Measurements from ENCODE around the gene CCNB3.

DNA sequence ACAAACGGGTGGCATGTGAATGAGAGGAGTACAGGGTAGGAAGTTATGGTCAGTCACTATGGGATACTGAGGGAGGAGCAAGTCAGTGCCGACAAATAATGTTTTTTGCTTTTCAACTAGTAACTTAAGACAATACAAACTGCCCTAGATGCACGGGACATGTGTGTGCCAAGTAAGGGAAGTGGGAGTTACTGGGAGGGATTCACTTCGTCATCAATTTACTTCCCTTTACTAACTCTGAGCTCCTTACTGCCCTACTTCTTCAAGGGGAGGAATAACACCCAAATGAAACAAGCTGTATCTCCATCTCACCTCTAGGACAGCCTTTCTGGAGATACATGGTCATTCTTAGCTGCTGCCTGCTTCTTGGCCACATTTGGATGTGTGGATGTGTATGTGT is 168.4 kb downstream of the CCNB3 start:
- TF ChIP-seq, protein P1, sequence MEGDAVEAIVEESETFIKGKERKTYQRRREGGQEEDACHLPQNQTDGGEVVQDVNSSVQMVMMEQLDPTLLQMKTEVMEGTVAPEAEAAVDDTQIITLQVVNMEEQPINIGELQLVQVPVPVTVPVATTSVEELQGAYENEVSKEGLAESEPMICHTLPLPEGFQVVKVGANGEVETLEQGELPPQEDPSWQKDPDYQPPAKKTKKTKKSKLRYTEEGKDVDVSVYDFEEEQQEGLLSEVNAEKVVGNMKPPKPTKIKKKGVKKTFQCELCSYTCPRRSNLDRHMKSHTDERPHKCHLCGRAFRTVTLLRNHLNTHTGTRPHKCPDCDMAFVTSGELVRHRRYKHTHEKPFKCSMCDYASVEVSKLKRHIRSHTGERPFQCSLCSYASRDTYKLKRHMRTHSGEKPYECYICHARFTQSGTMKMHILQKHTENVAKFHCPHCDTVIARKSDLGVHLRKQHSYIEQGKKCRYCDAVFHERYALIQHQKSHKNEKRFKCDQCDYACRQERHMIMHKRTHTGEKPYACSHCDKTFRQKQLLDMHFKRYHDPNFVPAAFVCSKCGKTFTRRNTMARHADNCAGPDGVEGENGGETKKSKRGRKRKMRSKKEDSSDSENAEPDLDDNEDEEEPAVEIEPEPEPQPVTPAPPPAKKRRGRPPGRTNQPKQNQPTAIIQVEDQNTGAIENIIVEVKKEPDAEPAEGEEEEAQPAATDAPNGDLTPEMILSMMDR (IDR thresholded peaks at IDR 0.05) = no peak
- no peak for TF ChIP-seq POLR2A (IDR thresholded peaks at IDR 0.05)

Data from heart left ventricle (tissue), 13 donors.